Effector CD4-positive, alpha-beta T cell (primary cell): ENCODE measurements around the gene LYZ.

ENCODE experiments used
- DNase-seq: peaks from one replicate; pipeline ENCODE4 v3.0.0-alpha.2; 2020

Gene LYZ

DNA sequence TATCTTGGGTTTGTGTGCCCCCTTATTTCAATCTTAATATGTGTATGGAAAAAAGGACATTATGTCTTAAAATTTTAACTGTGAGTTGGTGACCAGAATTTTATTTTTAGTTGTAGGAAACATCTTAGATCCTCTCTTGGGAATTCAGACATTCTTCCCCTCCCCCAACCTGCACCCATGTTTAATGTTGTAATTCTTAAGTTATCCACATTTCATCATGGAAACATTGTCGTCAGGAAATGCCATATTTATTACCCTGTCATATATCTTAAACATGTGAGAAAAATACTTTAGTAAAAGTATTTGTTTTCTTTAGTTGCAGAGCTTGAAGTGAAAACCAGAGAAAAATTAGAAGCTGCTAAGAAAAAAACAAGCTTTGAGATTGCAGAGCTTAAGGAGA is 41.6 kb downstream of the LYZ start:
- DNase-seq, result no peak

DNA sequence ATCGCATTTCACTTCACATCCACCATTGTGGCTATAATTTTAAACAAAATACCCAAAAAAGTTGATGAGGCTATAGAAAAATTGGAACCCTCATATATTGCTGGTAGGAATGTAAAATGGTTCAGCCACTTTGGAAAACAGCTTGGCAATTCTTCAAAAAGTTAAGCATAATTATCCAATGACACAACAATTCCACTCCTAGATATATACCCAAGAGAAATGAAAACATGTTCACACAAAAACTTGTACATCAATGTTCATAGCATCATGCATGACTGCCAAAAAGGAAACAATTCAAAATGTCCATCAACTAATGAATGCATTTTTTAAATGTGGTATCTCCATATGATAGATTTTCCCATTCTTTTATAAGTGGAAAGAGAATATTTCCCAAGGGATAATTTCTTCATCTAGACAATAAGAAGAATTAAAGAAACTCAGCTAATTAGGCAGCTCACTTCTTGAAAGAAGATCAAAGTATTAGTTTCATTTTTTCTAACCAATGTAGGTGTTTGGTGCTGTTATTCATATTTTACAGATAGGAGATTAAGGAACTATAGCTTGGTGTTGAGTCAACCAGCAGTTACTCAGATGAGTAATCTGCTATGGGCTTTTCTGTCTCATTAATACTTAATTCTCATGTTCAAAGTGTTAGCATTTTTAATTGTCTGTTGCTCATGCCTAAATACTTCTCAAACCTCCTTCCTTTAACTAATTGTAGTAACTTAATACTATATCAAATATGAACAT is 44.2 kb downstream of the LYZ start:
- no peak for DNase-seq

GRCh38 chr12:69396041-69396440 is 47.9 kb downstream of the LYZ start:
- no peak for DNase-seq

GRCh38 chr12:69396963-69397362 is 48.8 kb downstream of the LYZ start:
- DNase-seq, result no peak

- no peak for DNase-seq
Measured at GRCh38 chr12:69397978-69398377, 49.8 kb downstream of the LYZ start.

- no peak for DNase-seq
Measured at GRCh38 chr12:69401940-69402339, 53.8 kb downstream of the LYZ start.
